Measurements from ENCODE around the gene MLYCD.

- TF ChIP-seq, protein P1, sequence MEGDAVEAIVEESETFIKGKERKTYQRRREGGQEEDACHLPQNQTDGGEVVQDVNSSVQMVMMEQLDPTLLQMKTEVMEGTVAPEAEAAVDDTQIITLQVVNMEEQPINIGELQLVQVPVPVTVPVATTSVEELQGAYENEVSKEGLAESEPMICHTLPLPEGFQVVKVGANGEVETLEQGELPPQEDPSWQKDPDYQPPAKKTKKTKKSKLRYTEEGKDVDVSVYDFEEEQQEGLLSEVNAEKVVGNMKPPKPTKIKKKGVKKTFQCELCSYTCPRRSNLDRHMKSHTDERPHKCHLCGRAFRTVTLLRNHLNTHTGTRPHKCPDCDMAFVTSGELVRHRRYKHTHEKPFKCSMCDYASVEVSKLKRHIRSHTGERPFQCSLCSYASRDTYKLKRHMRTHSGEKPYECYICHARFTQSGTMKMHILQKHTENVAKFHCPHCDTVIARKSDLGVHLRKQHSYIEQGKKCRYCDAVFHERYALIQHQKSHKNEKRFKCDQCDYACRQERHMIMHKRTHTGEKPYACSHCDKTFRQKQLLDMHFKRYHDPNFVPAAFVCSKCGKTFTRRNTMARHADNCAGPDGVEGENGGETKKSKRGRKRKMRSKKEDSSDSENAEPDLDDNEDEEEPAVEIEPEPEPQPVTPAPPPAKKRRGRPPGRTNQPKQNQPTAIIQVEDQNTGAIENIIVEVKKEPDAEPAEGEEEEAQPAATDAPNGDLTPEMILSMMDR (IDR thresholded peaks at IDR 0.05; ENCODE audit: insufficient read depth, low read depth, low read length), result no peak
- TF ChIP-seq EZH2 (IDR thresholded peaks at IDR 0.05; ENCODE audit: insufficient read depth, low read length), result no peak
Measured at GRCh38 chr16:83945587-83945986, 46.7 kb downstream of the MLYCD start.

All from astrocyte (in vitro differentiated cells and primary cell).